Fibroblast of lung (primary cell): ENCODE results near the gene BRINP3. TPM values are rescaled to one million over a fixed set of nuclear protein-coding genes. Genes with fewer than 3 reads are reported as not detected.

Source experiments
- DNase-seq, 2 donors: peaks; one replicate each; pipeline versions ENCODE4 v3.0.0 to v3.0.0-alpha.2; 2010; ENCODE audit warnings: low read depth in 2 of 2
- H2AFZ ChIP-seq: 2 replicates; pipeline ENCODE4 v1.5.1; 2012; ENCODE audit warnings: low read length, control low read depth, inconsistent platforms
- H3K27ac ChIP-seq: 2 replicates; pipeline ENCODE4 v1.5.1; 2011; ENCODE audit warnings: low read length, control low read depth; ENCODE audit not compliant: insufficient read depth
- H3K27me3 ChIP-seq: 2 replicates; pipeline ENCODE4 v1.5.1; 2011; ENCODE audit warnings: mild to moderate bottlenecking, low read length; ENCODE audit not compliant: control insufficient read depth, insufficient read depth
- H3K36me3 ChIP-seq: 2 replicates; pipeline ENCODE4 v1.5.1; 2011; ENCODE audit warnings: low read length; ENCODE audit not compliant: control insufficient read depth, insufficient read depth
- H3K4me1 ChIP-seq: 2 replicates; pipeline ENCODE4 v1.5.1; 2011; ENCODE audit warnings: low read length; ENCODE audit not compliant: control insufficient read depth, insufficient read depth; ENCODE audit errors: extremely low read depth
- H3K4me2 ChIP-seq: 2 replicates; pipeline ENCODE4 v1.5.1; 2011; ENCODE audit warnings: low read length, control low read depth; ENCODE audit not compliant: insufficient read depth; ENCODE audit errors: extremely low read depth
- H3K4me3 ChIP-seq, 4 experiments: fragments of 200-600 bp in 1 of 4; sonication (generic) in 1 of 4; replicated peaks in 1 of 4; 2 replicates each; pipeline ENCODE4 v1.5.1; 2011 to 2016; ENCODE audit warnings: low read length in 4 of 4, low read depth in 3 of 4, mild to moderate bottlenecking in 3 of 4, control low read depth in 2 of 4, inconsistent platforms in 1 of 4, mixed read lengths in 1 of 4; ENCODE audit not compliant: insufficient read depth in 1 of 4; ENCODE audit errors: control extremely low read depth in 1 of 4
- H3K79me2 ChIP-seq: 2 replicates; pipeline ENCODE4 v1.5.1; 2012; ENCODE audit warnings: mild to moderate bottlenecking, low read length, inconsistent platforms; ENCODE audit not compliant: control insufficient read depth, insufficient read depth
- H3K9ac ChIP-seq: 2 replicates; pipeline ENCODE4 v1.5.1; 2011; ENCODE audit warnings: mild to moderate bottlenecking, low read length, control low read depth; ENCODE audit not compliant: insufficient read depth
- H3K9me3 ChIP-seq: 2 replicates; pipeline ENCODE4 v1.5.1; 2012; ENCODE audit warnings: low read depth, low read length; ENCODE audit not compliant: control insufficient read depth, insufficient read depth
- H4K20me1 ChIP-seq: 2 replicates; pipeline ENCODE4 v1.5.1; 2011; ENCODE audit warnings: low read length; ENCODE audit not compliant: control insufficient read depth, insufficient read depth; ENCODE audit errors: extremely low read depth
- EZH2 ChIP-seq: IDR thresholded peaks from 2 replicates; pipeline ENCODE4 v1.5.1; 2012; ENCODE audit warnings: low read length, control low read depth, mild to moderate bottlenecking; ENCODE audit errors: missing control alignments
- polyA plus RNA-seq, 2 donors: library from polyadenylated mRNA; depleted of rRNA in 1 of 2; stranded (reverse) in 1 of 2; unstranded in 1 of 2; fragments of >200 nt; gene quantifications; 2 replicates each; pipeline ENCODE4 v1.2.1, GENCODE V29; 2011 to 2012; ENCODE audit warnings: missing spikeins in 1 of 2
- total RNA-seq: library from RNA; depleted of rRNA; stranded (reverse); fragments of >200 nt; gene quantifications from 2 replicates; pipeline ENCODE4 v1.2.1, GENCODE V29; 2014
- TF ChIP-seq, protein P1 (sequence below), 2 donors: IDR thresholded peaks in 1 of 2; conservative IDR thresholded peaks in 1 of 2; 1 replicate in 1 of 2; 2 replicates in 1 of 2; pipeline ENCODE4 v1.5.1; 2011 to 2012; ENCODE audit warnings: low read length in 2 of 2, control low read depth in 1 of 2, inconsistent platforms in 1 of 2, low read depth in 1 of 2, mild to moderate bottlenecking in 1 of 2

The BRINP3 gene
- total and polyA plus RNA-seq, 2 donors (not counting 1 experiment from before 2014, with no cell fraction given): 0.26 to 18.8 TPM

DNA sequence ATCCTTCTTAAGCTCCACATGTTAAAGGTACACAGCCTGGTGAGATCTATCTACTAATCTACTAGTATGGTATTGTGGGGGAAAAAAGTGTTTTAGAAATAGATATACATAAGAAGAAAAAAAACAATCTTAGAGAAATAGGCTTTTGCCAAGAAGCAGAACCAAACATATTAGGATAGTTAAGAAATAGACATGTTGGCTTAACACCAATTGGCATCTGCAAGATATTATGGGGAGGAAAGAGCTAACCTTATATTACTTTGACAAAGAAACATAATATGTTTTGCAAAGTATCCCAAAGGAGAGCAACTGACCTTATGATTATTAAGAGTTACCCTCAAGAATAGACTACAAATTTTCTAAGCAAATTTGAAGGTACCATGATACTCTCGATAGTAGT, 202.9 kb downstream of the BRINP3 start:
- peak in 1 of 2 donors; percentile 4 for DNase-seq
- no peaks in the 10 kb centered on the region for H3K4me1 ChIP-seq
- no peaks in the 10 kb centered on the region for H3K36me3 ChIP-seq
- no peaks in the 10 kb centered on the region for H3K9me3 ChIP-seq
- no peak overlapping the region for H3K27ac ChIP-seq
- H3K4me2 ChIP-seq: no peak overlapping the region
- no peaks in the 10 kb centered on the region for H4K20me1 ChIP-seq
- H3K79me2 ChIP-seq: no peaks in the 10 kb centered on the region
- no peaks in the 10 kb centered on the region for H3K27me3 ChIP-seq
- TF ChIP-seq EZH2: no peak
- TF ChIP-seq, protein P1, sequence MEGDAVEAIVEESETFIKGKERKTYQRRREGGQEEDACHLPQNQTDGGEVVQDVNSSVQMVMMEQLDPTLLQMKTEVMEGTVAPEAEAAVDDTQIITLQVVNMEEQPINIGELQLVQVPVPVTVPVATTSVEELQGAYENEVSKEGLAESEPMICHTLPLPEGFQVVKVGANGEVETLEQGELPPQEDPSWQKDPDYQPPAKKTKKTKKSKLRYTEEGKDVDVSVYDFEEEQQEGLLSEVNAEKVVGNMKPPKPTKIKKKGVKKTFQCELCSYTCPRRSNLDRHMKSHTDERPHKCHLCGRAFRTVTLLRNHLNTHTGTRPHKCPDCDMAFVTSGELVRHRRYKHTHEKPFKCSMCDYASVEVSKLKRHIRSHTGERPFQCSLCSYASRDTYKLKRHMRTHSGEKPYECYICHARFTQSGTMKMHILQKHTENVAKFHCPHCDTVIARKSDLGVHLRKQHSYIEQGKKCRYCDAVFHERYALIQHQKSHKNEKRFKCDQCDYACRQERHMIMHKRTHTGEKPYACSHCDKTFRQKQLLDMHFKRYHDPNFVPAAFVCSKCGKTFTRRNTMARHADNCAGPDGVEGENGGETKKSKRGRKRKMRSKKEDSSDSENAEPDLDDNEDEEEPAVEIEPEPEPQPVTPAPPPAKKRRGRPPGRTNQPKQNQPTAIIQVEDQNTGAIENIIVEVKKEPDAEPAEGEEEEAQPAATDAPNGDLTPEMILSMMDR (conservative IDR thresholded peaks at IDR 0.05 in 1 of 2, IDR thresholded peaks at IDR 0.05 in 1 of 2; ENCODE audit: low read depth in 1 of 2, low read length in 2 of 2): no peak
- H2AFZ ChIP-seq: no peak overlapping the region
- no peak overlapping the region for H3K9ac ChIP-seq
- no peak overlapping the region for H3K4me3 ChIP-seq

DNA sequence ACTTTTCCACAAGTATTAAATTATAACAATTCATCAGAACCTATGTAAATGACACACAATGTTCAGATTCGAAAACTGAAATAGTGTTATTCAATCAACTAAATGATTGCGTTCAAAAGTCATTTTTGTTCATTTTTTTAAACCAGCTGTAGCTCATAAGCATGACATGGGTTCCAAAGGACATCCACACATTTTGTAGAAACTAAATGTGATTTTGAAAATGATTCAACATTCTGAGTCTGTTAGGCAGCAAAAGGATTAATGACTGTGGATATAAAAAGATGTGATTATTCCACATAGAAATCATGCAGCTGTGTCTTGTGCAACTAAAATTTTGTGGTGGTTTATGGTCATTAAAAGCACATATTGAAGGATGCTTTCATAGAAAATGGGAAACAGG, 204.5 kb downstream of the BRINP3 start:
- Histone ChIP-seq H3K27ac (no peak overlapping the region), H3K27me3 (no peaks in the 10 kb centered on the region), H3K4me1 (no peaks in the 10 kb centered on the region), H3K4me2 (no peak overlapping the region), H2AFZ (no peak overlapping the region), H3K36me3 (no peaks in the 10 kb centered on the region), H3K9ac (no peak overlapping the region), H4K20me1 (no peaks in the 10 kb centered on the region), H3K4me3 (no peak overlapping the region), H3K79me2 (no peaks in the 10 kb centered on the region), H3K9me3 (no peaks in the 10 kb centered on the region)
- DNase-seq: no peak
- TF ChIP-seq EZH2: no peak
- TF ChIP-seq, protein P1 (conservative IDR thresholded peaks at IDR 0.05 in 1 of 2, IDR thresholded peaks at IDR 0.05 in 1 of 2; ENCODE audit: low read depth in 1 of 2, low read length in 2 of 2): no peak

DNA sequence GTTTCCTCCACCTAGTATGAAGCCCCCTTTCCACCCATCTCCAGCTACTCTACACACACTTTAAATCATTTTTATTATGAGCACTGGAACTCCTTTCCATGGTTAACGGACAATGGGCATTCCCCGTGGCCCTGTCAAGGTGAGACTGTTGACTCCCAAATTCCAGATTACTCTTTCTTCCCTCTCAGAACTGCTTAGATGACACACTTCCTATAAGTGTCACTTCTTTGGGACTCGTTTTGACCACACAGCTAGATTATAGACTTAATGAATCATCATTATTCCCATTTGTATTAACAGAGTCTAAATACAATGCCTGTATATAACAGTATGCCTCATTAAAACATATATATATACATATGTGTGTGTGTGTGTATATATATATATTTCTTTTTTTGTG, 215.1 kb downstream of the BRINP3 start:
- H3K79me2 ChIP-seq: no peaks in the 10 kb centered on the region
- H3K4me3 ChIP-seq: no peak overlapping the region
- H2AFZ ChIP-seq: no peak overlapping the region
- DNase-seq: no peak
- H3K4me1 ChIP-seq: no peaks in the 10 kb centered on the region
- TF ChIP-seq EZH2: no peak
- TF ChIP-seq, protein P1 (conservative IDR thresholded peaks at IDR 0.05 in 1 of 2, IDR thresholded peaks at IDR 0.05 in 1 of 2; ENCODE audit: low read depth in 1 of 2, low read length in 2 of 2): no peak
- no peaks in the 10 kb centered on the region for H3K36me3 ChIP-seq
- no peak overlapping the region for H3K27ac ChIP-seq
- no peak overlapping the region for H3K9ac ChIP-seq
- no peak overlapping the region for H3K4me2 ChIP-seq
- no peaks in the 10 kb centered on the region for H3K9me3 ChIP-seq
- no peaks in the 10 kb centered on the region for H3K27me3 ChIP-seq
- no peaks in the 10 kb centered on the region for H4K20me1 ChIP-seq
